Measurements from ENCODE around the gene ECE2. TPM values are rescaled to one million over a fixed set of nuclear protein-coding genes. Genes with fewer than 3 reads are reported as not detected.

The ECE2 gene
- total RNA-seq, 2 experiments from 2014 or later: not detected

- ATAC-seq (ENCODE audit: poor library complexity): no peak
- Histone ChIP-seq H3K4me1 (ENCODE audit: insufficient read depth, low read length) (peaks cover 18% of the 10 kb centered on the region), H3K36me3 (ENCODE audit: insufficient read depth, low read length) (peaks cover 10% of the 10 kb centered on the region), H3K9me3 (ENCODE audit: control insufficient read depth in 1 of 2, insufficient read depth in 1 of 2, low read length in 2 of 2) (no peaks in the 10 kb centered on the region), H3K4me3 (ENCODE audit: low read length) (no peak overlapping the region), H3K27me3 (ENCODE audit: control insufficient read depth in 1 of 2, insufficient read depth in 2 of 2, low read length in 2 of 2) (no peaks in the 10 kb centered on the region), H3K27ac (ENCODE audit: low read depth in 1 of 2, low read length in 2 of 2) (no peak overlapping the region)
- Mint-ChIP-seq H3K27me3 (no peaks in the 10 kb centered on the region), H3K27ac (no peak overlapping the region), H3K4me3 (no peak overlapping the region), H3K4me1 (ENCODE audit: low read depth) (peaks cover 19% of the 10 kb centered on the region), H3K9me3 (no peaks in the 10 kb centered on the region), H3K36me3 (ENCODE audit: low read depth) (peaks cover 22% of the 10 kb centered on the region)
- intact Hi-C loops (cut with DNase I, micrococcal nuclease): no loop called here
- no peak for DNase-seq
- TF ChIP-seq CTCF (IDR thresholded peaks at IDR 0.05): no peak
- POLR2A ChIA-PET: no interaction called here
- CTCF ChIA-PET: no interaction called here
Measured at GRCh38 chr3:184341925-184342324, 66.1 kb downstream of the ECE2 start.

Small RNA genes lying within 50 kb of the gene (microRNA-seq; reads per million reads assigned to microRNA genes)
- gene MIR1224 (ENCODE audit: borderline microRNAs expressed, borderline replicate concordance): not detected

Other genes with a start within 250 kb of the ECE2 start
- gene HTR3D, start 244.3 kb upstream of the ECE2 start, total RNA-seq: not detected
- not detected for gene HTR3C, start 223.0 kb upstream of the ECE2 start, total RNA-seq
- not detected for gene HTR3E, start 179.0 kb upstream of the ECE2 start, total RNA-seq
- gene EIF2B5, start 140.7 kb upstream of the ECE2 start, total RNA-seq: 10 to 100 TPM; 53.6 TPM
- gene DVL3, start 120.6 kb upstream of the ECE2 start, total RNA-seq: 10 to 100 TPM; 30.0 to 31.7 TPM
- gene AP2M1, start 101.2 kb upstream of the ECE2 start, total RNA-seq: 100 to 1,000 TPM; 123 to 136 TPM
- gene ABCF3, start 89.8 kb upstream of the ECE2 start, total RNA-seq: 100 to 1,000 TPM; 163 to 166 TPM
- not detected for gene VWA5B2, start 46.4 kb upstream of the ECE2 start, total RNA-seq
- 10 to 100 TPM; 12.0 to 13.5 TPM for gene ALG3, start 27.1 kb upstream of the ECE2 start, total RNA-seq
- gene EEF1AKMT4, start 26.4 kb upstream of the ECE2 start, total RNA-seq: not detected
- not detected for gene CAMK2N2, start 14.5 kb upstream of the ECE2 start, total RNA-seq
- 100 to 1,000 TPM; 159 TPM for gene PSMD2, start 23.2 kb downstream of the ECE2 start, total RNA-seq
- 100 to 1,000 TPM; 211 to 217 TPM for gene EIF4G1, start 38.6 kb downstream of the ECE2 start, total RNA-seq
- 10 to 100 TPM; 10.4 to 11.0 TPM for gene FAM131A, start 61.6 kb downstream of the ECE2 start, total RNA-seq
- gene CLCN2, start 85.6 kb downstream of the ECE2 start, total RNA-seq: 1 to 10 TPM; 3.2 to 3.5 TPM
- gene POLR2H, start 85.7 kb downstream of the ECE2 start, total RNA-seq: 10 to 100 TPM; 19.1 to 21.1 TPM
- gene THPO, start 102.2 kb downstream of the ECE2 start, total RNA-seq: not detected
- under 1 TPM in 1 of 2 experiments, not detected in 1; 0.22 TPM for gene CHRD, start 104.0 kb downstream of the ECE2 start, total RNA-seq